Hematopoietic multipotent progenitor cell treated with erythropoietin and hydrocortisone succinate and interleukin-3 and kit ligand, for 8 days (in vitro differentiated cells): ENCODE measurements around the gene CUL7.
A peak's percentile ranks its signal among the peaks of the same experiment; 100 is the strongest.
"Not testable (repeated sequence)": the region's sequence is repeated elsewhere in the genome, so short reads cannot be mapped to it uniquely, and the experiment has no call there.

Source experiments
- DNase-seq: peaks from one replicate; pipeline ENCODE4 v3.0.0-alpha.2; 2015

The CUL7 gene

GRCh38 chr6:43053545-43054205, at the start of gene CUL7:
TSS of gene CUL7 (minus strand) at chr6:43053851. CDS start at chr6:43052788, 1,063 bp downstream.
- peak; percentile 95 for DNase-seq

GRCh38 chr6:43101497-43101896, 47.8 kb upstream of the CUL7 start:
- DNase-seq, result no peak

DNA sequence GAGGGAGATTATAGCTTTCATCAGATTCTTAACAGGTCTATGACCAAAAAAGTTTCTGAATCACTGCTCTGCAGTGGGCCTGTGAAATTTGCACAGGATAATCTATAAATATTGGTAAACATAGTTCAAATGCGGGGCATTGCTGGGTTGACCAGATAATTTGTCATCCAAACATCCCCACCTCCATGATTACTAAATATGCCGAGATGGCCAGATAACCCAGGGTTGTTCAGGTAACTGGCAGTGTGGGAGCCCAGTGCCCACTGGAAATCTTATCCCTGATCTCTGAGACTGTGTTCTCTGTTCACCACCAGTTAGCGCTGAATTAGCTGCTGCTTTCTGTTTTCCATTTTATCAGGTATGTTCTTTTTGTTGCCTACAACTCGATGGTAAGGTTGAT, 43.9 kb upstream of the CUL7 start:
- DNase-seq, result no peak

DNA sequence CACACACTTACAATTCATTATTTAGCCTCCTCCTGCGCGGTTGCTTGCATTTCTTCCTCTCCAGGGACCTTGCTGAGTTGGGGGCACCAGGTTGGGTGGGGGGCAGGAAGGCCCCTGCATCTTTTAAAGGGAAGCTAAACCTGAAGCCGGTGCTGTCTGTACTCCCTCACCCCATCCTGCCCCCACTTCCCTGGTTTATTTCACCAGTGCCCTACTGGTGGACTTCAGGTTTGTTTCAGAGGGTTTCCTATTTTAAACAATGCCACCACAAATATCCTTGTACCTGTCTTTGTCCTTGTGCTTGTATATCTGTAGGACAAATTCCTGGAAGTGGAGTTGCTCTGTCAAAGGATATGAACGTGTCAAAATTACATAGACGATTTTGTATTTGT, 43.4 kb upstream of the CUL7 start:
- DNase-seq, result no peak

DNA sequence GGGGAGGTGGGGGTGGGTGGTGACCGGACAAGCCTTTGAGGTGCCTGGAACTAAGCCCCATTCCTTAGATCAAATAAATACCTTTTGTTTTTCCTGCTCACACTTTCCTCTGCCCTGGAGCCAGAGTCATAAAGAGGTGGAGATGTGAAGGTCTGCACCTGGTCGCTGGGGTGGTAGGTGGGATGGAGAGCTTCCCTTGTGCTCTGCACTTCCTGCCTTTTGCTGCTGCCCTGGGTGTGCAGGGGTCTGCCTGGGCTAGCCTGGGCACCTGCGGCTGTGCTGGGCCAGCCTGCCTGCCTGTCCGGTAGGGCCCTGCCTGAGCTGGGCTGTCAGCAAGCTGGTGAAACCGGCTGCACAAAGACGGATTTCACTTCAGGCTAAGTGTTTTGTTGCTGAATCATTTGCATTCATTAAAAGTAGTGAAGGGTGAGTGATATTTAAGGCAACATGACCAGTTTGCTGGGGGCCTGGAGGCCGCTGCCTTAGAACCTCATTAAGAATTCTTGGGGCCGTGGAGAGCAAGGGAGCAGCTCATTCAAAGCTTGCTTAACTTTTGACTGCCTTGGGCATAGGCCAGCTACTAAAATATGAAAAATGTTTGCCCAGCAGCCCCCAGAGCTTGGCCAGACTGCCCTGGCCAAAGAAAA, 42.9 kb upstream of the CUL7 start:
- DNase-seq, result no peak

- DNase-seq, result no peak
Measured at GRCh38 chr6:43095939-43096338, 42.3 kb upstream of the CUL7 start.

DNA sequence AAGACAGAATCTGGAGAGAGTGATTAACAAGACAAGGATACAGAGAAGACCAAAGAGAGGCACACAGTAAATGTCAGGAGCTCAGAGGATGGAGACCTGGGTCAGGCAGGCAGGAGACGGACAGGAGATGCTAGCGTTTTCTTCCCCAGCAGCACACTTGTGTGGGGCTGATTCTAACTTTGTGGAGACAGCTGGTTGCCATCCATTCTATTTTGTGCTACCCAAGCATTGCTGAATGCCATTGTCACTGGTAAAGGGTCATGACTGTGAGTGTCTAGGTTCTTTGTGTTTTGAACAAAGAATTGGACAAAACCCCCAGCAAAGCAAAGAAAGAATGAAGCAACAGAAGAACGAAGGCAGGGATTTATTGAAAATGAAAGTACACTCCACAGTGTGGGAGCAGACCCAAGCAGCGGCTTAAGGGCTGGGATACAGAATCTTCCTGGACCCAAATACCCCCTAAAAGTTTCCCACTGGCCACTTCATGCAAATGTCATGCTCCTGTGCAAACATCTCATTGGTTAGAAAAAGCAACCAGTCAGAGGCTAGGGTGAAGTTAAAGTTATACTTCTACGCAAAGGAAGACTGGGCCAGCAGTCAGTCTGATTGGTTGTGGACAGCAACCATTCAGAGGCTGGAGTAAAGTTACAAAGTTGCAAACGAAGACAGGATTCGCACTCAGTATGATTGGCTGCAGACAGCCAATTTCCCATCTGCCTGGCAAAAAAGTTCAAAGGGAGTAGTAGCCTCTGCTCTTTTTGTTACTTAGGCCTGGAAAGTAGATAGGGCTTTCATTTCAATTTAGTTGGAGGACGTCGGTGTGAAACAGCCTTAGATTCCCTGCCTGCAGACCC, 40.0 kb upstream of the CUL7 start:
- peak; percentile 47 for DNase-seq

- no peak for DNase-seq
Measured at GRCh38 chr6:43092635-43093034, 39.0 kb upstream of the CUL7 start.

DNA sequence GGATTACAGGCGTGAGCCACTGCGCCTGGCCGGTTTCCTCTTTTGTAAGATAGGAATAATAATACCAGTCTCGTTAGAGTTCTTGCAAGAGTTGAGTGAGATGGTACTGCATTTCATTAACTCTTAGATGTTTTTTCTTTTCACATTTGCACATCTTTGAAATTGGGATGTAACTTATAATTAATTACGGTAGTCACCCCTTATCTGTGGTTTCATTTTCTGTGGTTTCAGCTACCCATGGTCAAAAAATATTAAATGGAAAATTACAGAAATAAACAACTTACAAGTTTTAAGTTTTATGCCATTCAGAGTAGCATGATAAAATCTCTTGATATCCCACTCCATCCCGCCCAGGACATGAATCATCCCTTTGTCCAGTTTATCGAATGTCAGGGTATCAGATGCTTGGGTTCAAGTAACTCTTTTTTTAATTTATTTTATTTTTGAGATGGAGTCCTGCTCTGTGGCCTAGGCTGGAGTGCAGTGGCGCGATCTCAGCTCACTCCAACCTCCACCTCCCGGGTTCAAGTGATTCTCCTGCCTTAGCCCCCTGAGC, 37.9 kb upstream of the CUL7 start:
- no peak for DNase-seq

GRCh38 chr6:43091020-43091419, 37.4 kb upstream of the CUL7 start:
- no peak for DNase-seq

- DNase-seq, result no peak
Measured at GRCh38 chr6:43090559-43090956, 36.9 kb upstream of the CUL7 start.

- DNase-seq, result no peak
Measured at GRCh38 chr6:43089874-43090558, 36.4 kb upstream of the CUL7 start.

GRCh38 chr6:43089467-43089866, 35.8 kb upstream of the CUL7 start:
- no peak for DNase-seq

DNA sequence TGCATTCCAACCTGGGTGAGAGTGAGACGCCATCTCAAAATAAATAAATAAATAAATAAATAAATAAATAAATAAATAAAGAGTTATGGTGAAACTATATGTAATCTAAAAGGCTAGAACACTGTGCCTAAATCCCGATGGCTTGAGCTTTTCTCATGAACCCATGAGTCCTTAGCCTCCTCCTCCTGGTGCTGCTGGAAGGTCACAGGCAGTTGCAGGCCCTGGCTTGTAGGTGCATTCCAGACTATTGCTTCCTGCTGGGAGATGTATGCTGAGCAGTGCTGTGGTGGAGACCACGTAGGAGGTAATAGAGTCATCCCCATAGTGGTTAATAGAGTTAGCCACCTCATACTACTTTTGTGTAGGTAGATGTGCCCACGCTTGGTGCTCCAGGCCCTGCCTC, 35.0 kb upstream of the CUL7 start:
- DNase-seq, result no peak

DNA sequence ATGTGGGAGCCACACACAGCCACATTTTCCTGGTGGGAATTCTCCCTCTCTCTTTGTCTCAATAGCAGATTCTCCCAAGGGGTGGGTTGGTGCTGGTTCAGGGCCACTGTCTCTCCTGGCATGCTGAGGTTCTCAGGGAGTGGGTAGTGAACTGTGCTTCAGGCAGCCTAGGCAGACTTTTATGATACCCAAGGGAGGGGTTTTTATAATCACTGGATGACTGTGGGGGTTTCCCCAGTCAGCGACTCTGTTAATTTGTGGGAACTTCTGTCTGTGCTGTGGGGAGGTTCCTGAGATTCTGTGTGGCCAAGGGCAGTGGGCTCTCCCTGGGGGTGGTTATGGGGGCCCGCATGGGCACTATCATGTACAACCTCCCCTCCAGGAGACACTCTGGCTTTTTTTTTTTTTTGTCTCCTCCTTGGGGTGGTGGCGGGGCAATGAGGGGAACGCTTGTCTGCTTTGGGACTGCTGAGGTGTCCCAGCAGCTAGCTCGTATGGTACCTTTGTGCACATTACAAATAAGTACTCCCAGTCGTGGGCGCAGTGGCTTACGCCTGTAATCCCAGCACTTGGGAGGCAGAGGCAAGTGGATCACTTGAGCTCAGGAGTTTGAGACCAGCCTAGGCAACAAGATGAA, 32.5 kb upstream of the CUL7 start:
- no peak for DNase-seq

DNA sequence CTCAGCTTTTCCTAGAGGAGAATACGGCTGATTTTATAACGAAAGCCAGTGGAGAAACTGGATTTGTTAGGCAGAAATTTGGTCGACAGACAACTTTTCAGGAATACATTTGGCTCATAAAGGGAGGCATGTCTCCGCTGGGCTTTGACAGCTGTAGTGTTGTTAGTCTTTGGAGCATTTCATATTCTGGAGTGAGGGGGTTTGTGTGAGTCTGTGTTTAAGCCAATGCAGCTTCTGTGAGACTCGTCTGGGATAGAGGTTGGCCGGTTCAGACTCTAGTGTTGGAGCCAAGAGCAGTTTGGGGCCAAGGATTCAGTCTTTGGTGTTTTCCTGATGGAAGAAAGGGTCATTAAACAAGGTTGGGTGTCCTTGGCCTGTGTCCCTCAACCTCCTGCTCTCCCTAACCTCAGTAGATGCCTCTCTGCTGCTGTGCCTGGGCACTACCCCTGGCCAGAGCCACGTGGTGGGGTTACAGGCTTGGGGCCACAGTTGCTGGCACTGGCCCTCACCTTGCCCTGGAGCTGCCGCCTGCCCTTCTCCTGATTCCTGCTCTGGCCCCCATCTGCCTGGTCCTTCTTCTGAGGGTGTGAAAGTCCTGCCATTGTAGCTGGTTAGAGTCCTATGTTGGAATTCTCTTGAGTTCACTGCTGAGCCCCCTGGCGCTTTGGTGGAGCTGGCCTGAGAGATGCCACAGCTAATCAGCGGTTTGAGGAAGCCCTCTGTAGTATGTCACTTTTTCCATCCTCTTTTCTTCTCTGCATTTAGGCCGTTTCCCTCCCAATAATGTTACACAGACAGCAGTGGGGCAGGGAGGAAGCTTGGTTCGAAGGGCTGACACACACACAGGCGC, 29.4 kb upstream of the CUL7 start:
- DNase-seq, result no peak

DNA sequence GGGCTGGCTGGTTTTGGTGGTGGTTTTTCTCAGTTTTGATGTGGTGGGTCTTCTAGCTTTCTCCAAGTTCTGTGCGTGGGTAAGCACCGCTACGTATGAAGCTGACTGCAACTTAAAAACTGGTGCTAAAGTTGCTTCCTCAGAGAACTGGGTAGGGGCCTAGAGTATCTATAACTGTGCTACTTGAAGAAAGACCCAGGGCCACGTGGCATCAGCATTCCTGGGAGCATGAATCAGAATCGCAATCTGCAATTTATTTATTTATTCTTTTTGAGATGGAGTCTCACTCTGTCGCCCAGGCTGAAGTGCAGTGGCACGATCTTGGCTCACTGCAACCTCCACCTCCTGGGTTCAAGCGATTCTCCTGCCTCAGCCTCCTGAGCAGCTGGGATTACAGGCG, 28.3 kb upstream of the CUL7 start:
- not testable (repeated sequence) for DNase-seq

- DNase-seq, result no peak
Measured at GRCh38 chr6:43081043-43081442, 27.4 kb upstream of the CUL7 start.

GRCh38 chr6:43078691-43079090, 25.0 kb upstream of the CUL7 start:
- DNase-seq, result no peak

GRCh38 chr6:43077981-43078511, 24.4 kb upstream of the CUL7 start:
- DNase-seq, result no peak

DNA sequence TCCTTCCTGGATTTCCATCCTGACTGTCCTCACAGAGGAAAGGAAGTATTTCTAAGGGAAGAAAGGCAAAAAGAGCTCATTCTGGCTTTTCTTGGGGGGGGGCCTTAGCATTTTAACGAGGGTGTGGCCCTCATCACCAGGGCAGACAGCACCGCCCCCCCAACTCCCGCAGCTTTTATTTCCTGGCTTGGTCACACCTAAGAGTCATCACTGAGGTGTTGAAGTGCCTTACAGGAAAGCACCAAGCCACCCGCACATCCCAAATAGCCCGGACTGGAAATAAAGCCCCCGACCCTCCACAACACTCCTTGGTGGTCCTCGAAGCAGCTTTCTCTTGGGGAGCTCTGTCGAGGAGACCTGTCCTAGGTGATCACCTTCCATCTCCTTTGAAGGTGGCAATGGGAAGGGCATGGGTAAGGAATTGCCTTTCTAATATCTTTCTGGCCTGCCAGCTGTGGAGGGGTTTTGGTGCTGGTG, 23.7 kb upstream of the CUL7 start:
- no peak for DNase-seq
